GM12801 (cell line): ENCODE results near the gene JPT2.

ENCODE experiments used
- CTCF ChIP-seq: IDR thresholded peaks from one replicate; pipeline ENCODE4 v1.5.1; 2011; ENCODE audit warnings: control low read depth; ENCODE audit not compliant: insufficient read length; ENCODE audit errors: extremely low read depth

JPT2 gene

GRCh38 chr16:1734123-1734522 is 56.0 kb downstream of the JPT2 start:
- no peak for TF ChIP-seq CTCF

GRCh38 chr16:1734816-1735215 is 56.7 kb downstream of the JPT2 start:
- no peak for TF ChIP-seq CTCF

DNA sequence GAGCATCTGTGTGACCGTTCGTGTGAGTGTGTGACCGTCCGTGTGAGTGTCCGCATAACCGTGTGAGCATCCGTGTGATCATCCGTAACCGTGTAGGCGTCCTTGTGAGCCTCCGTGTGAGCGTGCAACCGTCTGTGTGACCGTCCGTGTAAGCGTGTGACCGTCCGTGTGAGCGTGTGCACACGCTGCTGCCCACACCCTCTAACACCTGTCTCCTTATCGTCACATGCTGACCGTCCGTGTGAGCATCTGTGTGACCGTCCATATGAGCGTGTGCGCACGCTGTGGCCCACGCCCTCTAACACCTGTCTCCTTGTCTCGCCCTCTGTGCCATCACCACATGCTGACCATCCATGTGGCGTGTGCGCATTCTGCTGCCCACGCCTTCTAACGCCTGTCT is 62.2 kb downstream of the JPT2 start:
- TF ChIP-seq CTCF, result no peak

- TF ChIP-seq CTCF, result no peak
These were observed 62.9 kb downstream of the JPT2 start for GRCh38 chr16:1740781-1741490.

DNA sequence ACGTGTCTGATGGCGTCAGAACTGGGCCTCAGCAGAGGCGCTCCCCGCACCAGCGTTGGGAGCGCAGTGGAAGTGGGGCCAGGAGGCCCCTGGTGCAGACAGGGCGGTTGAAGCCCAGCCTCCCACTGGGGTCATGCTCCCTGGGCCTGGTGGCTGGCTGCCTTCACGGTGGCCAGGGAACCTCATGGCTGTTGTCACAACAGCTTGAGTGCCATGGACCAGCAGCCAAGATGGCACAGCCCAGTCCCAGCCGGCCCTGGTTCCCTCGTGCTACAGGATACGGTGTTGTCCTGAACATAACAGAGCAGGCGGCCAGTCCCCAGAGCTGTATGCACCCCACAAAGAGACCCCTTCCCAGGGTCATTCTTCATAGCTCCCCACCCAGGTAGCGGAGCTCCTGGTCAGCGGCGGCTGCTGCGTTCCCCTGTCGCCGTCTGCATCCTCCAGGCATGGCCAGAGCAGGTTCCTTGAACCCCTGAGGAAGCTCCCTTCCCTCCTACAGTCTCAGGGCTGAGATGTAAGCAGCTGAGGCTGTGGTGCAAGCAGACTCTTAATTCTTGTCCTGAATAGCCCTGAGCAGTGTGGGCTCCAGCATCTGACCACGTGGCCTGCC is 63.6 kb downstream of the JPT2 start:
- no peak for TF ChIP-seq CTCF

GRCh38 chr16:1743376-1744337 is 65.6 kb downstream of the JPT2 start:
- no peak for TF ChIP-seq CTCF

DNA sequence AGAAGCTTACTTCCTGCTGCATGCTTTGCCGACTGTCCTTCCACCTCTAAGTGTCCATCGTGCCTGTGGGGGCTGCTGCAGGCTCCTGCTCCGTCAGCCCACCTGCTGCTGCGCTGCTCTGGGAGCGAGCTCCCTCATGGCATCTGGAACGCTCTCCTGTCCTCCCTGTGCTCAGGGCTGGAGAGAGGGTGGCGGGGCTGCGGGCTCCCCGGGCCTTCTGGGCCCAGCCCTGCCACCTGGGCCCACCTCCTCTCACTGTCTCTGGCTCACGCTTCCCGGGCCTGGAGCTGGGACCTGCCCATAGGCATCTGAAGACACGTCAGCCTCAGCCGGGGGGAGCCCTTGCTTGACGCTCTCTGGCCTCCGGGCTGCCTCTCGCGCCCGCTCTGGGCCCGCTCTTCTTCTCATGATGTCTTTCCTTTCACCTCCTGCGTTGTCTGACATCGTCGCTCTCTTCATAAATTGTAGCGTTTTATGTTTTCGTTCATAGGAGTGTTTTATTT is 66.3 kb downstream of the JPT2 start:
- TF ChIP-seq CTCF, result no peak
